GM10248 (cell line): Measurements from ENCODE around the gene TANC1.

Experiments
- CTCF ChIA-PET: fragments of 300-600 bp; sonication (Branson Sonifier 250); formaldehyde crosslinking; extraction: SDS; loops from one replicate; lab custom pipeline; 2021; ENCODE audit warnings: antibody characterized with exemption; lab: Yijun Ruan, JAX
- POLR2A ChIA-PET: fragments of 350-650 bp; sonication (Branson Sonifier 250); formaldehyde crosslinking; extraction: SDS; loops from one replicate; lab custom pipeline; 2020; ENCODE audit warnings: antibody characterized with exemption; lab: Yijun Ruan, JAX
- DNase-seq: peaks from one replicate; pipeline ENCODE4 v3.0.0; 2012; ENCODE audit errors: extremely low spot score
- CTCF ChIP-seq: IDR thresholded peaks from 2 replicates; pipeline ENCODE4 v1.5.1; 2012; ENCODE audit warnings: mild to moderate bottlenecking, low read depth; ENCODE audit errors: extremely low read depth, missing control alignments, control extremely low read depth

TANC1 gene

GRCh38 chr2:158928515-158928914, 39.9 kb upstream of the TANC1 start:
- no peak for TF ChIP-seq CTCF
- ChIA-PET CTCF (no interaction called here), POLR2A (no interaction called here)
- DNase-seq = no peak

- ChIA-PET POLR2A (no interaction called here), CTCF (interaction anchor here (0.9 to 1.0 kb wide), 2 partner anchors 12 to 137 kb away, joined by 3 to 5 read pairs; no protein-coding TSS in a partner anchor)
- no peak for TF ChIP-seq CTCF
- no peak for DNase-seq
Measured at GRCh38 chr2:158928965-158929364, 39.5 kb upstream of the TANC1 start.

GRCh38 chr2:158931572-158931971, 36.9 kb upstream of the TANC1 start:
- CTCF ChIA-PET = interaction anchor here (1.2 to 1.9 kb wide), 3 partner anchors 9 to 1036 kb away, joined by 3 to 5 read pairs (median 4); no protein-coding TSS in a partner anchor
- POLR2A ChIA-PET = no interaction called here
- DNase-seq = no peak
- TF ChIP-seq CTCF = no peak

- ChIA-PET POLR2A (no interaction called here), CTCF (interaction anchor here (1.4 to 1.9 kb wide), 2 partner anchors 8 to 14 kb away, joined by 4 to 5 read pairs; no protein-coding TSS in a partner anchor)
- TF ChIP-seq CTCF = no peak
- DNase-seq = no peak
Measured at GRCh38 chr2:158932131-158932645, 36.3 kb upstream of the TANC1 start.

- CTCF ChIA-PET = interaction anchor here (1.1 to 1.6 kb wide), 3 partner anchors 11 to 185 kb away, joined by 3 to 4 read pairs (median 3); no protein-coding TSS in a partner anchor
- POLR2A ChIA-PET = no interaction called here
- no peak for TF ChIP-seq CTCF
- no peak for DNase-seq
Measured at GRCh38 chr2:158934170-158934569, 34.3 kb upstream of the TANC1 start.

GRCh38 chr2:158935617-158936016, 32.8 kb upstream of the TANC1 start:
- POLR2A ChIA-PET = no interaction called here
- DNase-seq = no peak
- TF ChIP-seq CTCF = no peak
- CTCF ChIA-PET = interaction anchor here (1.0 kb wide), 1 partner anchor 17 kb away, joined by 3 read pairs; no protein-coding TSS in a partner anchor
